Ecto neural progenitor cell (in vitro differentiated cells): ENCODE measurements around the gene GPR21.

Source experiments
- DNase-seq: peaks from one replicate; pipeline ENCODE4 v3.0.0-alpha.2; 2018; ENCODE audit warnings: low spot score

The GPR21 gene

GRCh38 chr9:123034881-123035510, 1.5 kb downstream of the GPR21 start:
- DNase-seq: no peak

GRCh38 chr9:123035791-123036190, 2.3 kb downstream of the GPR21 start:
- DNase-seq: no peak

GRCh38 chr9:123036893-123037545, 3.6 kb downstream of the GPR21 start:
- no peak for DNase-seq

- no peak for DNase-seq
These were observed 6.3 kb downstream of the GPR21 start for GRCh38 chr9:123039617-123040219.

- no peak for DNase-seq
These were observed 7.3 kb downstream of the GPR21 start for GRCh38 chr9:123040801-123041200.

GRCh38 chr9:123041489-123041888, 8.0 kb downstream of the GPR21 start:
- no peak for DNase-seq

GRCh38 chr9:123043081-123043939, 9.8 kb downstream of the GPR21 start:
- DNase-seq: no peak

GRCh38 chr9:123044586-123044985, 11.1 kb downstream of the GPR21 start:
- no peak for DNase-seq

- DNase-seq: no peak
These were observed 13.1 kb downstream of the GPR21 start for GRCh38 chr9:123046406-123047195.

- no peak for DNase-seq
These were observed 15.3 kb downstream of the GPR21 start for GRCh38 chr9:123048748-123049147.

- no peak for DNase-seq
These were observed 16.2 kb downstream of the GPR21 start for GRCh38 chr9:123049589-123050222.

GRCh38 chr9:123053046-123053445, 19.6 kb downstream of the GPR21 start:
- no peak for DNase-seq

GRCh38 chr9:123053711-123054110, 20.2 kb downstream of the GPR21 start:
- DNase-seq: no peak

GRCh38 chr9:123058834-123059233, 25.4 kb downstream of the GPR21 start:
- DNase-seq: no peak

GRCh38 chr9:123059472-123060220, 26.2 kb downstream of the GPR21 start:
- no peak for DNase-seq

- DNase-seq: no peak
These were observed 27.7 kb downstream of the GPR21 start for GRCh38 chr9:123061216-123061615.

- DNase-seq: no peak
These were observed 29.1 kb downstream of the GPR21 start for GRCh38 chr9:123062351-123063176.

- DNase-seq: no peak
These were observed 29.7 kb downstream of the GPR21 start for GRCh38 chr9:123063177-123063598.

GRCh38 chr9:123063896-123064295, 30.4 kb downstream of the GPR21 start:
- no peak for DNase-seq

- no peak for DNase-seq
These were observed 31.2 kb downstream of the GPR21 start for GRCh38 chr9:123064716-123065115.
